Measurements from ENCODE around the gene RXFP2.

- no peak for TF ChIP-seq ARNTL (CRISPR knock-in tag; IDR thresholded peaks at IDR 0.05; ENCODE audit: borderline replicate concordance, low read depth)
- TF ChIP-seq RARB (CRISPR knock-in tag; IDR thresholded peaks at IDR 0.05), result no peak
- no peak for TF ChIP-seq ISL1 (CRISPR knock-in tag; IDR thresholded peaks at IDR 0.05)
- no peak for TF ChIP-seq ZFP30 (CRISPR knock-in tag; IDR thresholded peaks at IDR 0.05)
- no peak for TF ChIP-seq TCF4 (CRISPR knock-in tag; IDR thresholded peaks at IDR 0.05; ENCODE audit: borderline replicate concordance)
- TF ChIP-seq ZC3H10 (CRISPR knock-in tag; IDR thresholded peaks at IDR 0.05), result no peak
- TF ChIP-seq ZNF70 (CRISPR knock-in tag; IDR thresholded peaks at IDR 0.05), result no peak
- TF ChIP-seq, protein P1, sequence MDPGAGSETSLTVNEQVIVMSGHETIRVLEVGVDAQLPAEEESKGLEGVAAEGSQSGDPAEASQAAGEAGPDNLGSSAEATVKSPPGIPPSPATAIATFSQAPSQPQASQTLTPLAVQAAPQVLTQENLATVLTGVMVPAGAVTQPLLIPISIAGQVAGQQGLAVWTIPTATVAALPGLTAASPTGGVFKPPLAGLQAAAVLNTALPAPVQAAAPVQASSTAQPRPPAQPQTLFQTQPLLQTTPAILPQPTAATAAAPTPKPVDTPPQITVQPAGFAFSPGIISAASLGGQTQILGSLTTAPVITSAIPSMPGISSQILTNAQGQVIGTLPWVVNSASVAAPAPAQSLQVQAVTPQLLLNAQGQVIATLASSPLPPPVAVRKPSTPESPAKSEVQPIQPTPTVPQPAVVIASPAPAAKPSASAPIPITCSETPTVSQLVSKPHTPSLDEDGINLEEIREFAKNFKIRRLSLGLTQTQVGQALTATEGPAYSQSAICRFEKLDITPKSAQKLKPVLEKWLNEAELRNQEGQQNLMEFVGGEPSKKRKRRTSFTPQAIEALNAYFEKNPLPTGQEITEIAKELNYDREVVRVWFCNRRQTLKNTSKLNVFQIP (CRISPR knock-in tag; IDR thresholded peaks at IDR 0.05; ENCODE audit: borderline replicate concordance, low read depth), result no peak
- no peak for TF ChIP-seq GLIS3 (CRISPR knock-in tag; IDR thresholded peaks at IDR 0.05)
- no peak for TF ChIP-seq ZNF8 (CRISPR knock-in tag; IDR thresholded peaks at IDR 0.05)
Measured at GRCh38 chr13:31742097-31742734, 2.9 kb downstream of the RXFP2 start.

Data from SK-N-SH treated with all-trans-retinoic acid at 6 μM for 48 hours (cell line).